A549 (cell line): ENCODE data around the gene HPD. TPM values are rescaled to one million over a fixed set of nuclear protein-coding genes. Genes with fewer than 3 reads are reported as not detected.
A peak's percentile ranks its signal among the peaks of the same experiment; 100 is the strongest.

Source experiments
- ATAC-seq, 2 experiments: fragments of 200-7000 bp in 1 of 2; fragments of >200 bp in 1 of 2; cut with Nextera tagmentation in 1 of 2; cut with Tn5 transposase in 1 of 2; 3 replicates each; pipeline versions ENCODE4 v1.8.0 to v1.9.1; 2018 to 2020; ENCODE audit warnings: mild to moderate bottlenecking in 1 of 2, moderate library complexity in 1 of 2
- CTCF ChIA-PET: fragments of 300-600 bp; sonication (Branson Sonifier 250); formaldehyde crosslinking; extraction: SDS; loops from one replicate; lab custom pipeline; 2021; ENCODE audit warnings: antibody characterized with exemption, inconsistent platforms; lab: Yijun Ruan, JAX
- POLR2A ChIA-PET: fragments of 350-600 bp; formaldehyde crosslinking; extraction: SDS; loops from one replicate; lab custom pipeline; 2021; ENCODE audit warnings: antibody characterized with exemption, inconsistent platforms; lab: Yijun Ruan, JAX
- DNase-seq, 2 experiments: peaks; one replicate each; pipeline versions ENCODE4 v3.0.0 to v3.0.0-alpha.2; 2011 to 2016; ENCODE audit warnings: low read depth in 1 of 2, low spot score in 1 of 2
- FAIRE-seq: peaks from 2 replicates; lab custom pipeline; 2011; peaks lifted over from hg19 to GRCh38; lab: Jason Lieb, UNC
- H3K27ac ChIP-seq, 2 experiments: fragments of >200 bp; sonication (Bioruptor Twin); formaldehyde crosslinking; 3 replicates each; pipeline ENCODE4 v1.5.1; 2016 to 2017
- H3K4me1 ChIP-seq: fragments of >200 bp; sonication (Bioruptor Twin); formaldehyde crosslinking; 3 replicates; pipeline ENCODE4 v1.6.1; 2016
- H3K4me2 ChIP-seq: fragments of >200 bp; sonication (Bioruptor Twin); formaldehyde crosslinking; 3 replicates; pipeline ENCODE4 v1.6.1; 2016
- H3K4me3 ChIP-seq: fragments of >200 bp; sonication (Bioruptor Twin); formaldehyde crosslinking; 3 replicates; pipeline ENCODE4 v1.5.1; 2016
- H3K9me3 ChIP-seq: fragments of >200 bp; sonication (Bioruptor Twin); formaldehyde crosslinking; 3 replicates; pipeline ENCODE4 v1.6.1; 2016
- BHLHE40 ChIP-seq: IDR thresholded peaks from 2 replicates; pipeline ENCODE4 v1.6.1; 2012; ENCODE audit warnings: low read depth, low read length, inconsistent platforms
- CBX2 ChIP-seq: fragments of 200-600 bp; sonication (generic); IDR thresholded peaks from 2 replicates; pipeline ENCODE4 v1.6.1; 2016; ENCODE audit warnings: low read depth, mild to moderate bottlenecking, borderline replicate concordance
- CHD2 ChIP-seq: fragments of 150-350 bp; IDR thresholded peaks from 2 replicates; pipeline ENCODE4 v1.6.1; 2014; ENCODE audit warnings: low read length; ENCODE audit not compliant: partially characterized antibody
- EP300 ChIP-seq, 2 experiments: fragments of >200 bp; sonication (Bioruptor Twin); formaldehyde crosslinking; IDR thresholded peaks; 2 replicates in 1 of 2; 3 replicates in 1 of 2; pipeline ENCODE4 v1.6.1; 2016 to 2017
- ESRRA ChIP-seq: fragments of 150-350 bp; IDR thresholded peaks from 2 replicates; pipeline ENCODE4 v1.6.1; 2014; ENCODE audit warnings: mild to moderate bottlenecking, low read length, borderline replicate concordance
- FOSL2 ChIP-seq, 2 experiments: fragments of 450-650 bp in 1 of 2; fragments of >200 bp in 1 of 2; sonication (Bioruptor Twin) in 1 of 2; formaldehyde crosslinking; IDR thresholded peaks; 2 replicates each; pipeline versions ENCODE4 v1.5.0 to v1.6.1; 2016 to 2020; ENCODE audit warnings: mild to moderate bottlenecking in 1 of 2, moderate library complexity in 1 of 2
- FOXS1 ChIP-seq: fragments of 250-450 bp; sonication (Bioruptor Pico); IDR thresholded peaks from 2 replicates; pipeline ENCODE4 v1.5.0; 2020; ENCODE audit warnings: mild to moderate bottlenecking, moderate library complexity
- HEYL ChIP-seq: fragments of 250-450 bp; sonication (Bioruptor Pico); IDR thresholded peaks from 2 replicates; pipeline ENCODE4 v1.8.0; 2021; ENCODE audit warnings: mild to moderate bottlenecking, moderate library complexity
- HOXB13 ChIP-seq: fragments of 250-450 bp; sonication (Bioruptor Pico); IDR thresholded peaks from 2 replicates; pipeline ENCODE4 v1.5.0; 2020; ENCODE audit warnings: low read depth, mild to moderate bottlenecking, moderate library complexity
- NFE2L2 ChIP-seq: fragments of 150-350 bp; conservative IDR thresholded peaks from 2 replicates; pipeline ENCODE4 v1.6.1; 2014; ENCODE audit warnings: low read length
- NPAS2 ChIP-seq: fragments of 250-450 bp; sonication (Bioruptor Pico); IDR thresholded peaks from 2 replicates; pipeline ENCODE4 v1.8.0; 2022; ENCODE audit warnings: mild to moderate bottlenecking, moderate library complexity, borderline replicate concordance
- POLR2AphosphoS2 ChIP-seq: conservative IDR thresholded peaks from 2 replicates; pipeline ENCODE4 v1.6.1; 2012; ENCODE audit warnings: low read length, improper control_type of control experiment, inconsistent platforms
- RCOR1 ChIP-seq: fragments of 150-350 bp; IDR thresholded peaks from 2 replicates; pipeline ENCODE4 v1.6.1; 2014; ENCODE audit warnings: antibody characterized with exemption, low read length, low read depth
- RFX5 ChIP-seq: fragments of 450-650 bp; IDR thresholded peaks from 2 replicates; pipeline ENCODE4 v1.7.1; 2014; ENCODE audit warnings: antibody characterized with exemption, mild to moderate bottlenecking, moderate library complexity
- SREBF2 ChIP-seq: fragments of 450-650 bp; IDR thresholded peaks from 2 replicates; pipeline ENCODE4 v1.6.1; 2014; ENCODE audit warnings: mild to moderate bottlenecking, moderate library complexity
- TP53 ChIP-seq: fragments of 250-450 bp; sonication (Bioruptor Pico); IDR thresholded peaks from 2 replicates; pipeline ENCODE4 v1.5.0; 2021; ENCODE audit warnings: mild to moderate bottlenecking, moderate library complexity
- ZC3H11A ChIP-seq: fragments of 450-650 bp; IDR thresholded peaks from 2 replicates; pipeline ENCODE4 v1.6.1; 2014; ENCODE audit warnings: antibody characterized with exemption, mild to moderate bottlenecking
- ZFP36 ChIP-seq: fragments of 450-650 bp; IDR thresholded peaks from 2 replicates; pipeline ENCODE4 v1.6.1; 2014; ENCODE audit warnings: borderline replicate concordance; ENCODE audit not compliant: partially characterized antibody
- WGBS: methylation state at CpG from one replicate; pipeline ENCODE4 v1.1.6; 2017; ENCODE audit errors: missing lambda C conversion rate; 5-methylcytosine and 5-hydroxymethylcytosine counted together
- polyA plus RNA-seq, 4 experiments: library from polyadenylated mRNA; depleted of rRNA in 3 of 4; stranded (reverse); fragments of >200 nt; fragmentation: RNase III in 1 of 4; extraction: RNeasy Plus Mini Kit Qiagen cat#74134 plus additional on column Dnase treatment in 1 of 4; gene quantifications; 2 replicates in 3 of 4; 3 replicates in 1 of 4; pipeline ENCODE4 v1.2.3, GENCODE V29; 2011 to 2017
- TF ChIP-seq, protein P1 (sequence below): fragments of >200 bp; sonication (Bioruptor Twin); formaldehyde crosslinking; IDR thresholded peaks from 2 replicates; pipeline ENCODE4 v1.6.1; 2016
- TF ChIP-seq, protein P2 (sequence below): fragments of 250-450 bp; sonication (Bioruptor Pico); IDR thresholded peaks from 2 replicates; pipeline ENCODE4 v1.5.0; 2021; ENCODE audit warnings: mild to moderate bottlenecking, moderate library complexity, borderline replicate concordance
- TF ChIP-seq, protein P3 (sequence below): fragments of 200-600 bp; sonication (generic); IDR thresholded peaks from 2 replicates; pipeline ENCODE4 v1.6.1; 2016; ENCODE audit warnings: antibody characterized with exemption, mild to moderate bottlenecking, moderate library complexity
- TF ChIP-seq, protein P4 (sequence below): IDR thresholded peaks from 2 replicates; pipeline ENCODE4 v1.6.1; 2012

The HPD gene
- polyA plus RNA-seq, 2 of the 4 experiments (the other 2 are of a cell fraction), result 1.7 to 1.8 TPM

DNA sequence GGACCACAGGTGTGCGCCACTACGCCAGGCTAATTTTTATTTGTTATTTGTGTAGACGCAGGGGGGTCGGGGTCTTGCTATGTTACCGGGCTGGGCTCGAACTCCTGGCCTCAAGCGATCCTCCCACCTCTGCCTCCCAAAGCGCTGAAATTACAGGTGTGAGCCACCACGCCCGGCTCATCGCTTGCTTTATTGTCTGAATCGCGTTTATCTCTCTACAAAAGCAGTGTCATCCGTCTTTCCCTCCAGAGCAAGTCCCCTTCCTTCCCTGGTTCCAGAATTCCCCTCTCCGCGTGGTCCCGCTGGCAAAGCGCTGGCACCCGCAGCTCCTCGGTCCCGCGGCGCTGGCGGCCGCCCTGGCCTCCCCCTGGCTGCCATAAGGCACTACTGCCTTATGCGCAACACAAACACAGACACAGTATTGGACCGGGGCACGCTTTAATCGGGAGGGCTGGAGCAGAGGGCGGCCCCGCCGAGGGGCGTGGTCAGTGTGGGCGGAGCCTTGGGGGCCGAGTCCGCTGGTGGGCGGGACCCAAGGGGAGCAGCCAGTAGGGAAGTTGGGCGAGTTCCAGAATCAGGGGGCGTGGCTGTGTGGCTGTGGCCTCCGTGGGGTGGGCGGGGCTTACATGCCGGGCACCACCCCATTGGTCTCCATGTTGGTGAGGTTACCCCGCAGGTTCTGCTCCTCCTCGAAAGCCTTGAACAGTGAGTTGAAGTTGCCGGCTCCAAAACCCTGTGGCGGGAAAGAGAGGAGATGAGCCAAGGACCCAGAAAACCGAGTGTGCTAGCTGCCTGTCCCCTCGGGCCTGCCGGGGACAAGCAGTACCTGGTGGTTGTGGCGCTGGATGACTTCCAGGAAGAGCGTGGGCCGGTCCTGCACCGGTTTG, 19.3 kb downstream of the HPD start (continued):
- TF ChIP-seq RFX5 (peak; percentile 21; the same call in 1 of the 2 replicates), EP300 (IDR thresholded peaks at IDR 0.05) (no peak)

DNA sequence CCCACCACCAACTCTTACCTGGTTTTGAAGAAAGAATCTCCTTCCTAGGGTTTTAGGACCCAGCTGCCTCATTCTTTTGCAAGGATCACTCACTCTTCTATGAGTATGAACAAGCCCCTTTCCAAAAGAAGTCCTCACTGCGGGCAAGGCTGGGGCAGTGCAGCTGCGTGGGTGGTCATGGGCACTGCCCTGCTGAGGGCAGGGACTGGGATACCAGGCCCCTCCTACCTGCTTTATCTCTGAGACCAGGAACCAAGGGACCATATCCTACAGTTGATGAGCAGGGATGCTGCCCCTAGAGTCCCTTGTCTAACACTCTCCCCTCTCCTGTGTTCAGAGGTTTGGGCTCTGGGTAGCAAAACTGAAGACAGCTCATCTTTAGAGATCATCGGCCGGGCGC, 20.5 kb downstream of the HPD start:
- 83% methylated on average over 5 of the region's 5 CpGs for WGBS
- no peak for TF ChIP-seq CHD2
- no peak for TF ChIP-seq FOXS1
- TF ChIP-seq, protein P1, sequence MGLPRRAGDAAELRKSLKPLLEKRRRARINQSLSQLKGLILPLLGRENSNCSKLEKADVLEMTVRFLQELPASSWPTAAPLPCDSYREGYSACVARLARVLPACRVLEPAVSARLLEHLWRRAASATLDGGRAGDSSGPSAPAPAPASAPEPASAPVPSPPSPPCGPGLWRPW, result no peak
- no peak for TF ChIP-seq HEYL (CRISPR knock-in tag)
- no peak for TF ChIP-seq FOSL2 (IDR thresholded peaks at IDR 0.05)
- no peak for TF ChIP-seq FOSL2 (CRISPR knock-in tag; IDR thresholded peaks at IDR 0.05)
- no peak for TF ChIP-seq ESRRA
- no peak for TF ChIP-seq SREBF2
- TF ChIP-seq, protein P2, sequence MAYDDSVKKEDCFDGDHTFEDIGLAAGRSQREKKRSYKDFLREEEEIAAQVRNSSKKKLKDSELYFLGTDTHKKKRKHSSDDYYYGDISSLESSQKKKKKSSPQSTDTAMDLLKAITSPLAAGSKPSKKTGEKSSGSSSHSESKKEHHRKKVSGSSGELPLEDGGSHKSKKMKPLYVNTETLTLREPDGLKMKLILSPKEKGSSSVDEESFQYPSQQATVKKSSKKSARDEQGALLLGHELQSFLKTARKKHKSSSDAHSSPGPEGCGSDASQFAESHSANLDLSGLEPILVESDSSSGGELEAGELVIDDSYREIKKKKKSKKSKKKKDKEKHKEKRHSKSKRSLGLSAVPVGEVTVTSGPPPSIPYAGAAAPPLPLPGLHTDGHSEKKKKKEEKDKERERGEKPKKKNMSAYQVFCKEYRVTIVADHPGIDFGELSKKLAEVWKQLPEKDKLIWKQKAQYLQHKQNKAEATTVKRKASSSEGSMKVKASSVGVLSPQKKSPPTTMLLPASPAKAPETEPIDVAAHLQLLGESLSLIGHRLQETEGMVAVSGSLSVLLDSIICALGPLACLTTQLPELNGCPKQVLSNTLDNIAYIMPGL, result no peak
- no peak for TF ChIP-seq ZC3H11A
- TF ChIP-seq, protein P3, sequence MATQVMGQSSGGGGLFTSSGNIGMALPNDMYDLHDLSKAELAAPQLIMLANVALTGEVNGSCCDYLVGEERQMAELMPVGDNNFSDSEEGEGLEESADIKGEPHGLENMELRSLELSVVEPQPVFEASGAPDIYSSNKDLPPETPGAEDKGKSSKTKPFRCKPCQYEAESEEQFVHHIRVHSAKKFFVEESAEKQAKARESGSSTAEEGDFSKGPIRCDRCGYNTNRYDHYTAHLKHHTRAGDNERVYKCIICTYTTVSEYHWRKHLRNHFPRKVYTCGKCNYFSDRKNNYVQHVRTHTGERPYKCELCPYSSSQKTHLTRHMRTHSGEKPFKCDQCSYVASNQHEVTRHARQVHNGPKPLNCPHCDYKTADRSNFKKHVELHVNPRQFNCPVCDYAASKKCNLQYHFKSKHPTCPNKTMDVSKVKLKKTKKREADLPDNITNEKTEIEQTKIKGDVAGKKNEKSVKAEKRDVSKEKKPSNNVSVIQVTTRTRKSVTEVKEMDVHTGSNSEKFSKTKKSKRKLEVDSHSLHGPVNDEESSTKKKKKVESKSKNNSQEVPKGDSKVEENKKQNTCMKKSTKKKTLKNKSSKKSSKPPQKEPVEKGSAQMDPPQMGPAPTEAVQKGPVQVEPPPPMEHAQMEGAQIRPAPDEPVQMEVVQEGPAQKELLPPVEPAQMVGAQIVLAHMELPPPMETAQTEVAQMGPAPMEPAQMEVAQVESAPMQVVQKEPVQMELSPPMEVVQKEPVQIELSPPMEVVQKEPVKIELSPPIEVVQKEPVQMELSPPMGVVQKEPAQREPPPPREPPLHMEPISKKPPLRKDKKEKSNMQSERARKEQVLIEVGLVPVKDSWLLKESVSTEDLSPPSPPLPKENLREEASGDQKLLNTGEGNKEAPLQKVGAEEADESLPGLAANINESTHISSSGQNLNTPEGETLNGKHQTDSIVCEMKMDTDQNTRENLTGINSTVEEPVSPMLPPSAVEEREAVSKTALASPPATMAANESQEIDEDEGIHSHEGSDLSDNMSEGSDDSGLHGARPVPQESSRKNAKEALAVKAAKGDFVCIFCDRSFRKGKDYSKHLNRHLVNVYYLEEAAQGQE, result no peak
- TF ChIP-seq ZFP36, result no peak
- TF ChIP-seq HOXB13 (CRISPR knock-in tag), result no peak
- TF ChIP-seq POLR2AphosphoS2, result no peak
- no peak for TF ChIP-seq NPAS2 (CRISPR knock-in tag)
- TF ChIP-seq BHLHE40, result no peak
- TF ChIP-seq, protein P4, sequence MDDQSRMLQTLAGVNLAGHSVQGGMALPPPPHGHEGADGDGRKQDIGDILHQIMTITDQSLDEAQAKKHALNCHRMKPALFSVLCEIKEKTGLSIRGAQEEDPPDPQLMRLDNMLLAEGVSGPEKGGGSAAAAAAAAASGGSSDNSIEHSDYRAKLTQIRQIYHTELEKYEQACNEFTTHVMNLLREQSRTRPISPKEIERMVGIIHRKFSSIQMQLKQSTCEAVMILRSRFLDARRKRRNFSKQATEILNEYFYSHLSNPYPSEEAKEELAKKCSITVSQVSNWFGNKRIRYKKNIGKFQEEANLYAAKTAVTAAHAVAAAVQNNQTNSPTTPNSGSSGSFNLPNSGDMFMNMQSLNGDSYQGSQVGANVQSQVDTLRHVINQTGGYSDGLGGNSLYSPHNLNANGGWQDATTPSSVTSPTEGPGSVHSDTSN, result no peak
- TF ChIP-seq CBX2, result no peak
- TF ChIP-seq NFE2L2, result no peak
- no peak for TF ChIP-seq RCOR1
- TF ChIP-seq TP53, result no peak
- TF ChIP-seq, all 56 proteins: peak for 0
- no peaks in the 10 kb centered on the region for H3K9me3 ChIP-seq
- no peak for DNase-seq
- H3K4me1 ChIP-seq, result no peaks in the 10 kb centered on the region
- H3K4me3 ChIP-seq, result no peak overlapping the region
- H3K27ac ChIP-seq, result no peak overlapping the region
- ChIA-PET POLR2A (no interaction called here), CTCF (interaction anchor here (0.9 to 72.2 kb wide), 11 partner anchors 10 to 286 kb away, joined by 3 to 2657 read pairs (median 4); partner anchors contain the start of genes PSMD9, RHOF and SETD1B)
- peak in 1 of 2 experiments; percentile 20; a peak in 2 of 6 replicates for ATAC-seq
- no peak for FAIRE-seq
- H3K4me2 ChIP-seq, result no peak overlapping the region
